ENCODE measurements around the gene WDR44.
"Not testable (repeated sequence)": the region's sequence is repeated elsewhere in the genome, so short reads cannot be mapped to it uniquely, and the experiment has no call there.

WDR44 gene

GRCh38 chrX:118360429-118361125 is 14.7 kb downstream of the WDR44 start:
- DNase-seq: no peak

DNA sequence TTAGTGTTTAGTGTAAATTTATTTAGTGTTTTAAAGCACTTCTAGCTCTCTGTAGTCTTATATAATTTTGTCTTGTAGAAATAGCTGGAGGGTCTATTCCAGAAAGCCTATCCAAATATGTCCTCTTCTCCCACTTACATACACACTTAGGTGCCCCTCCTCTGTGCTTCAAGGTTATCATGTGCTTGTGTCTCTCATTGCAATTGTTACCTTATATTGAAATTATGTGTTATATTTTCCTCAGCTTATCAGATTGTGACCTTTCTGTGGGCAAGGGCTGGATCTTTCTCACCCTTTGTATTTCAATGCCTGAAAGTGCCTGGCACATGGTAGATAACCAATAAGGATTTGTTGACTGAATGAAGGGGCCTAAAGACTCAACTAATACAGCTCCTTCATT is 18.4 kb downstream of the WDR44 start:
- no peak for DNase-seq

DNA sequence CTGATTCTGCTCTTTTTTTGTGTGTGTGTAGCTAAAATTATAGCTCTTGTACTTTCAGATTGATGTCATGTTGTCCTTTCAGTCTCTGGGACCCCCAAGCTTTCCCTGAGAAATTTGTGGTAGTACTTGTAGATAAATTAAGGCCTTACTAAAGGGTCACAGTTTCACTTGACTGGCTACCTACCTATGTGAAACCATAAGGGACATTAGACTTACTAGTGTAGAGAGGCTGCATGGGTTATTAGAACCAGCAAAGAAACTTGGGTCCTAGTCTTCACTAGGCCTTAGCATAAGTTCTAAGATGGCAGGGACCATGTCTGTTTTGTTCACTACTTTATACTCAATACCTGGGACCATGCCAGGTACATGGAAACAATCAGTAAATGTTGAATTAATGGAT is 21.4 kb downstream of the WDR44 start:
- DNase-seq: no peak

GRCh38 chrX:118368398-118368797 is 22.5 kb downstream of the WDR44 start:
- no peak for DNase-seq

GRCh38 chrX:118370921-118371624 is 25.2 kb downstream of the WDR44 start:
- DNase-seq: no peak

DNA sequence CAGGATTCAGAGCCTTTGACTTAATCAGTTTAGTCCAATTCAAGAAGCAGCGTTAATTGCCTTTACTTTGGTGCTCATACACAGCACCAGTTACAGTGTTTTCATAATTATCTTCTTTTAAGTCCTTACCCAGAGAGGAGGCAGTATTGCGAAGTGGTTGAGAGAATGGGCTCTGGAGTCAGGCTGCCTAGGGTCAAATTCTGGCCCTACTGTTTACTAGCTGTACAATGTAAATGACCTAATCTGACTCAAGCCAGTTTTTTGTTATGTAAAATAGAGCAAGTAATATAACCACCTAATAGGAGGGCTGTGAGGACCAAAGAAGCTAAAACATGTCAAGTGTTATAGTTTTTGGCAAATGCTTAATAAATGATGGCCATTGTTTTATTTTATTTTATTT is 27.6 kb downstream of the WDR44 start:
- DNase-seq: no peak

DNA sequence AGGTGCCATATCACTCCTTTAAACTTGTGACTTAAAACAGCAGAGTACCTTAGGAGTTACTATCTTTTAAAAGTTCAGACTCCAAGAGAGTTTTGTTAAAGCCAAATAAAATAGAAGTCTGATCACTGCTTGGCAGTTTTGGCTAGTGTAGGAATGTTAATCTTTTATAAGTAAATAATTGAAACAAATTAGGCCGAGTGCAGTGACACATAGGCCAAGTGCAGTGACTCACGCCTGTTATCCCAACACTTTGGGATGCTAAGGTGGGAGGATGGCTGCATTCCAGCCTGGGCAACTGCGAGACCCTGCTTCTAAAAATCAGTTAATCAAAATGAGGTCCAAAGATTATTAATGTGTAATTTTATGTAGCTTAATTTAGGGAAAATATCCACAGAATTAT is 37.2 kb downstream of the WDR44 start:
- no peak for DNase-seq

DNA sequence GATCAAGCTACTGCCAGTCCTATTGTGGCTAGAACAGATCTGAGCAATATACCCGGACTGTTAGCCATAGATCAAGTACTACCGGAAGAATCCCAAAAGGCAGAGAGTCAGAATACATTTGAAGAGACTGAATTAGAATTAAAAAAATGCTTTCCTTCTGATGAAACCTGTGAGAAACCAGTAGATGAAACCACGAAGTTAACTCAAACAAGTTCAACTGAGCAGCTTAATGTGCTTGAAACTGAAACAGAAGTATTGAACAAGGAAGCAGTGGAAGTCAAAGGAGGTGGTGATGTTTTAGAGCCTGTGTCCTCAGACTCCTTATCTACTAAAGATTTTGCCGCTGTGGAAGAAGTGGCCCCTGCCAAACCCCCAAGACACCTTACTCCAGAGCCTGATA is 46.8 kb downstream of the WDR44 start:
- no peak for DNase-seq

- no peak for DNase-seq
Measured at GRCh38 chrX:118396113-118396512, 50.2 kb downstream of the WDR44 start.

- no peak for DNase-seq
Measured at GRCh38 chrX:118418811-118419251, 72.9 kb downstream of the WDR44 start.

DNA sequence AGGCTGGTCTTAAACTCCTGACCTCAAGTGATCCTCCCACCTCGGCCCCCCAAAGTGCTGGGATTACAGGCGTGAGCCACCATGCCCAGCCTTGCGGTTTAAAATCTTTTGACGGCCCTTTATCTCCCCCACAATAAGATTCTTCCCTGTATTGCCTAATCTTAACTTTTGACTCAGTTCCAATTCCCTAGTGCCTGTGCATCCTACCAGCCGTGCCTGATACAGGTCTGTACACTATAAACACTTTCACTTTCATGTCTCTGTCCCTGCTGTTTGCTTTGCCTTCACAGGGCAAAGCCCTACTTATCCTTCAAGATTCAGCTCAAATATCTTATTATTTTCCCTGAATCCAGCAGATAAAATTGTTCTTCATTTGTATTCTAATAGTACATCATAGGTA is 74.6 kb downstream of the WDR44 start:
- no peak for DNase-seq

GRCh38 chrX:118423558-118423957 is 77.7 kb downstream of the WDR44 start:
- DNase-seq: peak in 1 of 2 experiments; percentile 24

GRCh38 chrX:118432799-118433198 is 86.9 kb downstream of the WDR44 start:
- DNase-seq: no peak

DNA sequence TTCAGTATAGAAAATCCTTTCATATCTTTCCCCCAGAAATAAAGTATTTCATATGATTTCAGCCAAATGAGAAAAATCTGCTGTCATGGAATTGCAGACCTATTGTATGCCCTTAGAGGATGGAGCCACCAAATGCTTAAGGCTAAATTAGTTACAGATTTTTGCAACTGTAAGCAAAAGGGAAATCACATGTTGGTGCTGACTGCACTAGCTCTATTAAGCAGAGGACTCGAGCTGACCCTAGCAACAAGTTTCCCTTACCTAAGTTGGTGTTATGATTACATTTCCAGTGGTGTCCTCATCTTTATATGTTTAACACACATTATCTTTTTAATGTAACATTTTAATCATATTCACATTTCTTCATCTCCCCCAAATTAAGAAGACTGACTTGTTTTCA is 91.4 kb downstream of the WDR44 start:
- DNase-seq: no peak

GRCh38 chrX:118448273-118448783 is 102.4 kb downstream of the WDR44 start:
- no peak for DNase-seq

DNA sequence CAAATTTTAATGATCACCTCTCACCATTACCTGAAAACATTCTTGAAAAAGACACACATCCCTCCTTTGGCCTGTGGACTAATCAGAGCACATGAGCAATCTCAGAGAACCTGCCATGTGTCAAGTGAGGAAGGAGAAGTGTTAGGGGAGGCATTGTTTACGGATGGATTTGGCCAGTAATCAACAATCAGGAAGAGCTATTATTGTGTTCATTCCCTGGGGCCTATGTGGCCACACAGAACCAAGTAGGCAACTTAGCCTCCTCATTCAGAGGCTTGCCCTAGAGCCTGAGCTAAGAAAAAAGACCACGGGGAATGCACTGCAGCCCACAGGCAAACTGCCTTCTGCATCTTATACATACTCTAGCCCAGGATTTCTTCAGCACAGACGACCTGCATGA is 109.1 kb downstream of the WDR44 start:
- no peak for DNase-seq

DNA sequence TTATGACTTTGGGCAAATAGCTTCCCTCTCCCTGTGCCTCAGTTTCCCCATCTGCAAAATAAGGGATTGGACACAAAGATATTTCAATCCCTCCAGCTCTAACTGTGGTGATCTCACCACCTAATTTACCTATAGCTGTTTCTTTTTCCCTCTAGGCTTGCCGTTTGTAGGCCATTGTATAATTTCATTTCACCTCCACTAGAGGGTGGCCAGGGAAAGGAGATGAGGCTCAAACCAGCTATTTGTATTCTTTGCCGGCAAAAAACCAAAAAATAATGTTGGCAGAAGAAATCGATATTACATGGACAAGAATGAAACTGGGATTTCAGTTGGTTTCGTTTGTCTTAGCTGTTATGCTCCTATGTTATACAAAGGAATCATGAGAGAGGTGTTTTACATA is 113.6 kb downstream of the WDR44 start:
- no peak for DNase-seq

DNA sequence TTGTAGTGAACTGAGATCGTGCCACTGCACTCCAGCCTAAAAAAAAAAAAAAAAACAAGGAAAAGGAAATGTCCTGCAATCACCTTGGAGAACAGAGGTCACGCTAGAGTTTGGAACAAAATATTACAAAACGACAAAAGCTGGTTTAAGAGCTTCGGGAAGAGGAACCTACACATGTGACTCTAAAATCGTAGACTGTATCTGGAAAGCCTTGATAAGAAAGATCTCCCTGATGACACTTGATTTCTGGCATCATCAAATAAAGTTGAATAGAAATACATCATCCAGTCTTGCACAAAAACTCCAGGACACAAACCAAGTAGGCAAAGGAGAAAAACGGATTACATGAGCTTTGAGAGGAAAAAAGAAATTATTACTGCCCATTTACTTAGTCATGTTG is 118.6 kb downstream of the WDR44 start:
- DNase-seq: no peak

DNA sequence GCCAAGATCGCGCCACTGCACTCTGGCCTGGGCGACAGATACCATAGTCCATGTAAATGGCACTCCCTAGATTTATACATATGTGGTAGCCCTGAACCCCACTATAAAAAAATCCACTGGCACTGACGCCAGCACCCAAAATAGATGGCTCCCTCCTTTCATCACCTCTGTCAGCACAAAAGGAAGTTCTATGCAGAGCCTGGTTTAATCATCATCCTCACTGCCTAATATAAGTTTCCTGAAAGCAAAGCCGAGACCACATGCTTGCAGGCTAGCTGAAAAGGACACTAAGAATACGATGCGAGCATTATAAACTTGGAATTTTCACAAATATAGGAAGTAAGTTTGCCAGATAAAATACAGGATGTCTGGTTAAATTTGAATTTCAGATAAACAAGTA is 122.2 kb downstream of the WDR44 start:
- no peak for DNase-seq

GRCh38 chrX:118470721-118471347 is 124.9 kb downstream of the WDR44 start:
- not testable (repeated sequence) for DNase-seq

DNA sequence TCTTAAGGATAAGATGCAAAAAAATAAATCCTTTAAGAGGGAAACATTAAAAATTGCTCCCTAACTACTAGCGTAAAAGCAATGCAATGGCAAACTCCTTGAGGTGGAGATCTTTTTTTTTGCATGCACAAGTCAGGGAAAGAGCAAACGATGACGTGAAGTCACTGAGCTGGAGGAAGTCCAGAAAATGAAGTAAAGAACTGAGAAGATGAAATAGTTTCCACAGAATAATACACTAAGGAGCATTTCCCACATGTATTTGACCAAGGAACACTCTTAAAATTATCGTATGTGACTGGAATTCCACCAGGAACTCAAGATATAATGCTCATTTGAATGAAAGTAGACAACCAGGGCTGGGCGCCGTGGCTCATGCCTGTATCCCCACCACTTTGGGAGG is 128.7 kb downstream of the WDR44 start:
- no peak for DNase-seq

DNA sequence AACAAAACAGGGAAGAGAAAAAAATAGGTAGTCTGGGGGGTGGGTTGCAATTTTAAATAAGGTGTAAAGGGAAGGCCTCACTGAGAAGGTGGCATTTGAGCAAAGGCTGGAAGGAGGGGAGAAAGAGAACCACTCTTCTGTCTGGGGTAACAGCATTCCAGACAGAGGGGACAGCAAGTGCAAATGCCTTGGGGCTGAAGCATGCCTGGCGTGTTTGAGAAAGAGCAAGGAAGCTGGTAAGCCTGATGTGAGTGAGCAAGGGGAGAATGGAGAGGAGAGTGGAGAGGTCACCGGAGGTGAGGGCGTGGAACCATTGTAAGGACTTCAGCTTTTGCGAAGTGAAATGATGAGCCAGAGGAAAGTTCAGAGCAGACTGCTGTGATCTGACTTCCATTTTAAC is 130.0 kb downstream of the WDR44 start:
- DNase-seq: no peak

GRCh38 chrX:118480172-118480571 is 134.3 kb downstream of the WDR44 start:
- DNase-seq: no peak

GRCh38 chrX:118482384-118482783 is 136.5 kb downstream of the WDR44 start:
- DNase-seq: not testable (repeated sequence)
